Measurements from ENCODE around the gene ST7. TPM values are rescaled to one million over a fixed set of nuclear protein-coding genes. Genes with fewer than 3 reads are reported as not detected.

ST7 gene
- polyA plus RNA-seq, 1 donor, result 13.2 TPM

DNA sequence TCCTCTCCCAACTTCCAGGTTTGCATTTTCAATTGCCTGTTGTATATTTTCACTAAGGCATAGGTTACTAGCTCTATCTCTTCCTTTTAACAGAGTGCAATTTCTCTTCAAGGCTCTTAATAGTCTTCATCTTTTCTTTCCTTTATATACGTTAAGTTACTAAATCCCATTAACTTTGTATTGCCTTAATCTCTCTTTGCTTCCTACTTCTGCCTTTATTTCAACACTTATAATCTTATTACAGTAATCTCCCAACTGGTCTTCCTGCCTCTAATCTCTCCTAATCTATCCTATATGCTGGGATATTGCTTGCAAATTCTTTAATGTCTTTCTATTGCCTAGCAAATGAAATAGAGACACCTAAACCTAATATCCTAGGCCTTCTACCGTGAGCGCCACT, 26.1 kb downstream of the ST7 start:
- no peak for DNase-seq

DNA sequence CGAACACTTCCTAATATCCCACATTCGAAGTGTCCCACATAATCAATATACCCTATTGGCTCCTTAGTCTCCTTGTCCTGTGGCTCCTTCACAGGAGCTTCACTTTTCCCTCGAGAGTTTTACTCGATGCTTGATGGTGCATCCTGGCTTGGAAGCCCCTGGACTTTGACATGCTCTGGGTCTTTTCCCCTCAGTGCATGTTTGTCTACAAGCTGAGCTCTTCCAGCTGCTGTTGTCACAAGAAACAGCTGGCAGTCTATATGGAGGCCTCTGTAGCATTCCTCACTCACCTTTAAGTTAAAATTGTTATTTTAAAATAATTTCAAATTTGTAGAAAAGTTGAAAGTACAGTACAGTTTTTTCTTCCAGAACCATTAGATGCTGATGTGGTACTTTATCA, 27.1 kb downstream of the ST7 start:
- DNase-seq, result no peak

DNA sequence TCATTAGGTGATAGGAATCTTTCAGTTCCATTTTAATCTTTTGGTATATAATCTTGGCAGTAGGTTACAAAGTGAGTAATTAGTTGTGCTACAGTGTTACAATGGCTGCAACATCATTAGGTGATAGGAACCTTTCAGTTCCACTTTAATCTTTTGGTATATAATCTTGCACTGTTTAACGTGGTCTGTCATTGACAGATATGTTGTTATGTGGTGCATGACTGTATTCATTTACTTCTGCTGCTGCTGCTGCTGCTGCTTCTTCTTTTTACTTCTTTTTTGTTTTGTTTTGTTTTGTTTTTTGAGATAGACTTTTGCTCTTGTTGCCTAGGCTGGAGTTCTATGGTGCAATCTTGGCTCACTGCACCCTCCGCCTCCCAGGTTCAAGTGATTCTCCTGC, 28.6 kb downstream of the ST7 start:
- no peak for DNase-seq

DNA sequence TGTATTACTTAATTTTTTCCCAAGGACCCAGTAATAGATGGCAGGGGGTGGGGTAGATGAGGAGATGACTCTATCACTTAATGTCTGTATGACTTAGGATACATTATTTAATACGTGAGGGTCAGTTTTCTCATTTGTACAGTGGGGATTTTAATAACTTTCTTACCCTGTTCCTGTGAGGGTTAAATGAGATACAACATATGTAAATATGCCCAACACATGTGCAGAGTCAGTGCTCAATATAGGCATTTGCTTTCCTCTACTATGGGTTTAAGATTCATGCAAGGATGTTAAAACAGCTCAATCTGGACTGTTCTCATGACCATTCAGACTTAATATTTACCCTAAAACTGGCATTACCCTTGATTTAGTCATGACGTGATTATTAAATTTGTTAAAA, 31.2 kb downstream of the ST7 start:
- no peak for DNase-seq

DNA sequence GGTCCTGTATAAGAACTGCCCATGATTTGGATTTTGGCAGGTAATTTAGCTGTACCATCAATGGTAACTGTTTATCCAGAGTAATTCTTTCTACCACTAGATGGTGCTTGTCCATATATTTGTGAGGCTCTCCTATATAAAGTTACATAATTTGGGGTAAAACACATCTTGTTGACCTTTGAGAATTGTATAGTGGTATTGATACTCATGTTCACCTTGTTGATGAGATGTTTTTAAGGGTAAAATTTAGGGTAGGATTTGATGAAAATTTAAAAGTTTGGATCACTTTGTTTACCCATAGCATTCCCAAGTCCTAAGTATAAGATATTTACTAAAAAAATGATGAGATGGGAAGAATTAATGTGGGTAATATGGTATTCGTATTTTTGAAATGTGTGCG, 31.6 kb downstream of the ST7 start:
- no peak for DNase-seq

DNA sequence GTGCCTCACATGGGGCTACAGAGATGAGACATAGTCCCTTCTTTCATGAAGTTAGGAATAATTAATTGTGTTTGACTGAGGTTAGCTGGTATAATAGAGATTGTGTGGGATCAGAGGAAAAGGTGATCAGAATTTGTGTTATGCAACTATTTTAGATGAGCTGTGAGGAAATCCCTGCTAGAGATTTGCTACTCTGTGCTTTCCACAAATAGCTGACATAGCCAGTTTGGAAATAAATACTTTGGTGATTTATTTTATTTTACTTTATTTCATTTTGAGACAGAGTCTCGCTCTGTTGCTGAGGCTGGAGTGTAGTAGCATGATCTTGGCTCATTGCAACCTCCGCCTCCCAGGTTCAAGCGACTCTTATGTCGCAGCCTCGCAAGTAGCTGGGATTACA, 32.3 kb downstream of the ST7 start:
- DNase-seq, result no peak

DNA sequence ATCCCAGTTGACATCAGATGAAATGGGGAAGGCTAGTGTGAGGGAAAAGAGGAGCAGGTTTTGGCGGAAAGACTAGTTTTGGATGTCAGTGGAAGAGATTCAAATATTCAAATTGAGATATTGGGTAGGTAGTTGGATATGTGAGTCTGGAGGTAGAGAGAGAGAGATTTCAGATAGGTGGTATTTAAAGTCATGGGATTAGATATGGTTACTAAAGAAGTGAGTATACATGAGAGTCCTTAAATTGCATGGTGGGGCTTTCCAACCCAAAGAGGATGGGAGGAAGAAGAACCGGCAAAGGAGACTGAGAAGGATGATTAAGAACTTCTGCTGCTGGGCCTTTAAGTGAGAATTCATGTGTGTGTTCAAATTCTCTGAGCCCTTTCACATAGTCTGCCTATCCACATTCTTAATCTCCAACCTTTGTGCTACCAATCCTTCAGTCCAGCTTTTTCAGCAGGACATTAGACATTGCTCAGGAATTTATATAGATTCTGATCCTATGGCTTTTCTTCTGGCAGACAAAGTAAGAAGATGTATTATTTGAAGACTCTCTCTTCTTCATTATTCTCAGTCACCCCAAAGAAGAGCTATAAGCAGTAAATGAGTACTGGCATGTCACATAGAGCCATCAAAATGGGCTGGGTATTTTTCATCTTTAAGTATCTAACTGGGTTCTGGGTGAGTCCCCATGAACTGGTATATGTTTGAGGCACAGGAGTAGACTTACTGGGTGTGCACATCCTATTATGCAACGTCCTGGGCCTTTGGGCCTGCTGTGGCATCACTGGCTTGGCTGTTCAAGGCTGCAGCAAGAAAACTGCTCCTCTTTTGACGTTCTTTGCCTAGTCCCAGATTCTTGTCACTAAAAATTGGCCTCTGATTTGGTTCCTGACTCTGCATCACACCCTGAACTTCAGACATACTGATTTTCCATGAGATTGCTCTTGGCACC, 33.6 kb downstream of the ST7 start:
- no peak for DNase-seq

DNA sequence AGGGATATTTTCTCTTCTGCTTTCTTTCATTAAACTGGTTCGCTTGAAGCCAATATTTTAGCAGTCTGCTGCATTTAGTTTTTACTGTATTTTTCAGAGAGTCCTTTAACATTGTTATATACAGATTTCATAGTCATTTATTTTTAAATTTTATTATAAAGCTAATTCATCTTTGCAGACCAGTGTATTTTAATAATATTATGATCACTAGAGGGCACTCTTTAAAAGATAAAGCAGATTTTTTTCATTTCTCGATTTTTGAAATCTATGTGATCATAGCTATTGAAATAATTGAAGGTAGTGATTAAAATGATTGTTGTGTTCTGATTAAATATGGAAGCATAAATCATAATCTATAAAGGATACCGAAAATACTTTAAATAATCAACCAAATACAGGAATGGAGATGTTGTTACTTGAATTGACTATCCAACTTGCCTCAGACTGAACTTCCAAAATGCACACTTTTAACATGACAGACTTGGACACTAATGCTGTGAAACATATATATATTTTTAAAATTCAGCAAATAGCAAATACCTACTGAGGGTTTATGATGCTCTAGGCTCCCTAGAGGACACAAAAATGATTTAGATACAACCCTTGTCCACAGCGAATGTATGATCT, 35.2 kb downstream of the ST7 start:
- no peak for DNase-seq

DNA sequence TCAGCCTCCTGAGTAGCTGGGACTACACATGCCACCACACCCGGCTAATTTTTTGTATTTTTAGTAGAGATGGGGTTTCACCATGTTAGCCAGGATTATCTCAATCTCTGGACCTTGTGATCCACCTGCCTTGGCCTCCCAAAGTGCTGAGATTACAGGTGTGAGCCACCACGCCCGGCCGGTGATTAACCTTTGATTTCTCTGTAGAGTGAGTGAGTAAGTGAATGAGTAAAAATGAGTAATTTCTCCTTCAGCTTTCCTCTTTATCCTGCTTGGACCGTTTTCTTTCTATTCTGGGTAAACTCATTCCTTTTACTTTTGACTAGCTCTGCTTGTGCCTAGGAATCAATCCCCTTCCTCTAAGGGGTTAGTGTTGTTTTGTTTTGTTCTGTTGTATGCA, 36.8 kb downstream of the ST7 start:
- no peak for DNase-seq

DNA sequence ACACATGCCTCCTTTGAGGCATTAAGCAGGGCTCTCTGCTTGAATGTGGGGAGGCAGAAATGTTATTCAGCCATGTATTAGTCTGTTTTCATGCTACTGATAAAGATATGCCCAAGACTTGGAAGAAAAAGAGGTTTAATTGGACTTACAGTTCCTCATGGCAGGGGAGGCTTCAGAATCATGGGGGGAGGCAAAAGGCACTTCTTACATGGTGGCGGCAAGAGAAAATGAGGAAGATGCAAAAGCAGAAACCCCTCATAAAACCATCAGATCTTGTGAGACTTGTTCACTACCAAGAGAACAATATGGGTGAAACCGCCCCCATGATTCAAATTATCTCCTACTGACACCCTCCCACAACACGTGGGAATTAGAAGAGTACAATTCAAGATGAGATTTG, 37.9 kb downstream of the ST7 start:
- no peak for DNase-seq

DNA sequence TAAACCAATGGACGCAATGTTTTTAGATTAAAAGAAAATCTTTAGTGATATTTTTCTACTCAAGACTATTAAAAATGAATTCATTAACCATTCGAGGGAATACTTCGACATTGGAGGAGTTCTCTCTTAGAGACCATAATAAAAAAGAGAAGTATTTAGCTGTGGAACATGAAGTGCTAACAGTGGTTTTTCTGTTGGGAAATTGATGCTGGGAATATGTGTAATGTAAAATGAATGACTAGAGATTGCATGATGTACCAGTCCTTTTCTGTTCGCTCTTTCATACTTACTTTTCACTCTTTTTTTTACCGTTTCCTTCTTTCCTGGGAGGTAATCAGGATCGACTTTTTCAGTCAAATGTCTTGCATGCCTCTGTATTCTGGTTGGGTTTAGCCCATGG, 41.3 kb downstream of the ST7 start:
- no peak for DNase-seq

DNA sequence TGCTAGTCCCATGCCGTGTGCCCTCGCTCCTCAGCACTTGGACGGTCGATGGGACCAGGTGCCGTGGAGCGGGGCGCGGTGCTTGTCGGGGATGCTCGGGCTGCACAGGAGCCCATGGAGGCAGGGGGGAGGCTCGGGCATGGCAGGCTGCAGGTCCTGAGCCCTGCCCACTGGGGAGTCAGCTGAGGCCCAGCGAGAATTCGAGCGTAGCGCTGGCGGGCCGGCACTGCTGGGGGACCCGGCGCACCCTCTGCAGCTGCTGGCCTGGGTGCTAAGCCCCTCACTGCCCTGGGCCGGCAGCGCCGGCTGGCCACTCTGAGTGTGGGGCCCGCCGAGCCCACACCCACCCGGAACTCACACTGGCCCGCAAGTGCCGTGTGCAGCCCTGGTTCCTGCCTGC, 44.7 kb downstream of the ST7 start:
- DNase-seq, result no peak

DNA sequence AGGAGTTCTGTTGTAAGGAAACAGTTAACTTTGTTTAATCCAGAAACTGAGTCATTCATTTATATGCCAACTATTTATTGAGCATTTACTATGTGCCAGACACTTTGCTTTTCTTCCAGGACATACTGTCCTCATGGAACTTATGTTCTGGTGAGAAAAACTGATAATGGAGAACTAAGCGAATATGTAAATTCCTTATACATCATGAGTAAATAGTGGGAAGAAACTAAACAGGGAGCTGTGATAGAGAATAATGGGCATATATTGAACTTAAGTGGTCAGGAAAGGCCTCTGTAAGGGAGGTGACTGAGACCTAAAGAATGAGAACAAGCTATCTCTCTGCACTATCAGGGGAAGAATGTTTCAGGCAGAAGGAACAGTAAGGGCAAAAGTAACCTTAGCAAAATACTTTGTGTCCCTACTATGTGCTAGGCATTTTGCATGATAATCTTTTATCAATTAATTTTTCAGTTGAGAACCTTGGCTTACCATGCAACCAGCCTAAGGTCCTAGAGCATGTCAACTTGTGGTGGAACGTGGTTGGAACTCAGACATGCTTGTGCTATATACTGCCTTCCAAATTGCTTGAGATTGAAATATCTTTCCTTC, 45.4 kb downstream of the ST7 start:
- no peak for DNase-seq

DNA sequence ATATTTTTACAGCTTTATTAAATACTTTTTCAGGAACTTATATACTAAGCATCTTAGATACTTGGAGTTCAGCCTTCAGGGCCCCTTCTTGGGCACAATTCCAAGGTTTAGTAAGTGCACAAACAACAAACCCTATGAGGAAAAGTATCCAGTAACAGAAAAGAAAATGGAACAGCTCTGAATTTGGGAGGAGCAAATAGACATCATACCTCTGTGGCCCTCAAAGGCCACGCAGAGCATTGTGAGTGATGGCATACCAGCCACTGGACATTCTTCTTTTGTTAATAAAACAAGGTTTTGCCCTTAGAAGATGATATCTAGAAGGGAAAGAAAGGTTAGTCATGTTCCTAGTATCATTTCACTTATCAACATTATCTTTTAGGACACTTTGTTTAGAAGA, 46.0 kb downstream of the ST7 start:
- no peak for DNase-seq

DNA sequence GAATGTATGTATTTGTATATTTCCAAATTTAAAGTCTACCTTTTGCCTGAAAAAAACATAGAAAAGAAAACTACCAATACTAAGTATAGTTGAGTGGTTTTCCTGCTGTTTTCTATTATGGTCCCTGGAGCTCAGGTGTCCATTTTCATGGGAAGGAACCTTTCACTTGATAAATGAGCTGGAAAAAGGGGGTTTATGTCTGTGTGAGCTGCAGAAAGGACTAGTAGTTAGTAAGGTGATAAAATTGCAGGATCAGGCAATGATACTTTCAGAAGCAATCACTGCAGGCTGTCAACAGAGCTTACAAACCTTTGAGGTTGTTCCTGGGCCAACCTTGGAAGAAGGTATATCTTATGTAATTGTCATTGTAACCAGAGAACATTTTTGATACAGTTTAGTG, 48.0 kb downstream of the ST7 start:
- DNase-seq, result no peak

DNA sequence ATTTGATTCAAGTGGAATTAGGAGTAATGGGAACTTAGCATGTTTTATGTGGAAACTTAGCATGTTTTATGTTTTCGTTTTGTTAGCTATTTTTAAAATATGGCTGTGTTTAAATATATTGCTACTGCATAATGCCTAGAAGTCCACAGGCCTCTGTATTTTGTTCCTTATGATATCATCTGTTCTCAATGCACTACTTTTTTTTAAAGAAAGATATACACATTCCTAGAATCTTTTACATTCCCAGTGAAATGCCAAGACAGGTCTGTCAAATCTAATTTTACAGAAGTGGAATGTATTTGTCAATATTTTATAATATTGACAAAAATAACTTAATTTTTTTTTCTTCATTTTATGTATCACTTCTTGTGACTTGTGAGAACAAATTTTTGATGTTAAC, 51.6 kb downstream of the ST7 start:
- no peak for DNase-seq

DNA sequence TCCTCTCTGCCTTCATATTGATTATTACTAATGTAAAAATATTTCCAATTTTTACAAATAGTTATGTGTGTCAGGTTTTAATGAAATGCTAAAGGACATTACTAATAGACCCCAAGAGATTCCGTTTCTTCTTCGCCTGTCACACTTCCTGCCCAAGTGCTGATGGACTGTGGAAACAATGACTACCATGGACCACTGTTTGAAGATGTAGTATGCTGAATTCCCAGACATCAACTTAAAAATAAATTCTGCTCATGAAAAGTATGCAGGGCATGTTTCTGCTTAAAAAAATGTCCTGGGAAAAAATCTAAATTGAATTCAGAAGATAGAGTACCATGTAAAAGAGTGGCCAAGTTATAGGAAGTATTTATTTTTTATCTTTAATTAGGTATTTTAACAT, 52.1 kb downstream of the ST7 start:
- DNase-seq, result no peak

DNA sequence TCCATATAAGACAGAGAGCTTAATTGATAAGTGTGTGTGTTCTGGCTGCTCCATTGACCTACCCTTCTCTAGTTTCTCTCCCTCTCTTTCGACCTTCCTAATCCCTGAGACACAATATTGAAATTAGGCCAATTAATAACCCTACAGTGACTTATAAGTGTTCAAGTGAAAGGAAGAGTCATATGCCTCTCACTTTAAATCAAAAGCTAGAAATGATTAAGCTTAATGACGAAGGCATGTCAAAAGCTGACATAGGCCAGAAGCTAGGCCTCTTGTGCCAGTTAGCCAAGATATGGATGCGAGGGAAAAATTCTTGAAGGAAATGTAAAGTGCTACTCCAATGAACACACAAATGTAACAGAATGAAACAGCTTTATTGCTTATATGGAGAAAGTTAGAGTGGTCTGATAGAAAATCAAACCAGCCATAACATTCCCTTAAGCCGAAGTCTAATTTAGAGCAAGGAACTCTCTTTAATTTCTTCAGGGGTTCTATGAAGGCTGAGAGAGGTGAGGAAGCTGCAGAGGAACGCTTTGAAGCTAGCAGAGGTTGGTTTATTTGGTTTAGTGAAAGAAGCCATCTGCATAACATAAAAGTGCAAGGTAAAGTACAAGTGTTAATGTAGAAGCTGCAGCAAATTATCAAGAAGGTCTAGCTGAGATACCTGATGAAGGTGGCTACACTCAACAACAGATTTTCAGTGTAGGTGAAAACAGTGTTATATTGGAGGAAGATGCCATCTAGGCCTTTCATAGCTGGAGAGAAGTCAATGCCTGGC, 53.8 kb downstream of the ST7 start:
- DNase-seq, result no peak

DNA sequence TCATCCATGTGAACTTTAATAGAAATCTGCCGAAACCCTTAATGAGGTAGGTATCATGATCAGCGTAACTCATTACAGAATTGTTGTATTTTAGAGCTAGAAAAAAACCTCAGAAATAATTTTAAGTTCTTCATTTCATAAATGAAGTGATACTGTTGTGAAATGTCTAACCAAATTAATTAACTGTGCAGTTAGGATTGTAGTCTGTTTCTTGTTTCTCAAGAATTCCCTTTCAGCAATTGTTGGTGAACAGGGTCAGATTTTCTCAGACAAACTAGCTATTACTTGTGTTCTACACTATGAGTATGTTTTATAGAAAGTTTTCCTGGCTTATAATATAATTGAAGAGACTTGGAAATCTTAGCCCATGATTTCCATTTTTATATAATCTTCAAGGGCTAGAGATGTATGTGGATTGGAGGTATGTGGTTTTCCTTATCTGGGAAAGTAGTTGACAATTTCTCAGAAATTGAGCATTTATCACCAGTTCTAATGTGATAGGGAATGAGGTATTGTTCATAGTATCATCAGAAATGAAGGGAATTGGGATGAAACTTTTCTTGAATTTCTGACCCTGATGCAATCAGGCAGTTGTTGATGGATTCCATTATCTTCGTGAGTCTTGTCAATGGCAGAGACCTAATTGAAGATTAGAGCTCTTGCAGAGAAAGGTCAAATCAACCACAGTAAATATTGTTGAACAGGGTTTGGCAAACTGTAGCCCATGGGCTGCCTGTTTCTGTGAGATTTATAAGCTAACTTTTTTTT, 55.0 kb downstream of the ST7 start:
- no peak for DNase-seq

DNA sequence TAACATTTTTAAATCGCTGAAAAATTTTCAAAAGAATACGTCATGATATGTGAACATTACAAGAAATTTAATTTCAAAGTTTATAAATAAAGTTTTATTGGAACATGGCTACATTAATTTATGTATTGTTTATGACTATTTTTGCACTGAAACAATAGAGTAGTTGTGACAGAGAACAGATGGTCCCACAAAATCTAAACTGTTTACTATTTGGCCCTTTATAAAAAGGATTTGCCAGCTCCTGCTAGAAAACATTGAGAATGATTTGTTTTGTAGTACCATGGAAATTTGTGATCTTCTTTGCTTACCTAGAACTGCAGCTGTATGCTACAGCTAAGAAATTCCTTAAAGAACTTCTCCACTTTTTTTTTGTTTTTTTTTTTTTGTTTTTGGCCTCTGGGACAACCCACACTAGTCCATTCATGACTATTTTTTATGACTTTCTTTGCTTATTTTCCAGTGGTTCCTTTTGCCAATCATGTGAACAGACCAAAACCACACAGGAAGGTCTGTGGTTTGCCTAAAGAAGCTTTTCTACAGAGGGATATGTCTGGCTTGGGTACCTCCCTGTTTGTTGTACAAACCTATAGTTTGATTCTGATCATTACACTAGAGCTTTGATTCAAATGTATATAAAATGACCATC, 55.7 kb downstream of the ST7 start:
- no peak for DNase-seq

DNA sequence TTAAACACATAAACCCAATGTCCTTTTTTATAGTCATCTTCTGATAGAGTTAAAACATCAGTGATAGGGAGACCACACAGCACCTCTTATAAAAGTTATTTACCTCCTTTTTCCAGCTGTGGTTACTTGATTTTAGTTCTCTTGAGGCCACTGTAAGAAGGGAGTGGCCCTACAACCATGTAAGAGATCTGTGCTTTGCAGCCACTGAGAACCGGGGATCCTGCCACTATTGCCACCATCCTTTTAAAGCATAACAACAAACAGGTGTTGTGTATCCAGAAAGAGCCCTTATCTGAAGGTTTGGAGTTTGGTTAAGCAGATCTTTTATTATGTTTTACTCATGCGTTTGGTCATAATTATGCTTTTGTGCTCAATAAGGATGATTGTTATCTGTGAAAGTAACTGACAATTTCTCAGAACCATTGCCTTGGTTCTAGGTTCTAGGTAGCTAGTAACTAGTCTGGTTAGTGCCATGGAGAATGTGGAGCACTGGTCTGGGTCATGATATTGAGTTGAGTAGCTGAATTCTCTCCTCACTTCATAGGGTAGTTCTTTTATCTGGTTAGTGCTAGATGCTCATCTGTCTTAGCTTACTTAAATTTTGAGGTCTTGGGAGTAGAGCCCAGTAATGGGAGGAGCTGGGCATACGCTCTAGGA, 56.5 kb downstream of the ST7 start:
- no peak for DNase-seq

Data from hindlimb muscle (tissue), 1 donor.